Hepatocyte (in vitro differentiated cells): Measurements from ENCODE around the gene ZC3H4. TPM values are rescaled to one million over a fixed set of nuclear protein-coding genes. Genes with fewer than 3 reads are reported as not detected.
"Not testable (repeated sequence)": the region's sequence is repeated elsewhere in the genome, so short reads cannot be mapped to it uniquely, and the experiment has no call there.

Source experiments
- DNase-seq: peaks from one replicate; pipeline ENCODE4 v3.0.0-alpha.2; 2016; ENCODE audit warnings: low spot score
- H2AFZ ChIP-seq: fragments of 200-600 bp; sonication (generic); 2 replicates; pipeline ENCODE4 v1.6.0; 2016; ENCODE audit warnings: antibody characterized with exemption, mild to moderate bottlenecking
- H3K27ac ChIP-seq: fragments of 200-600 bp; sonication (generic); 2 replicates; pipeline ENCODE4 v1.5.1; 2016; ENCODE audit warnings: mild to moderate bottlenecking
- H3K27me3 ChIP-seq: fragments of 200-600 bp; sonication (generic); 2 replicates; pipeline ENCODE4 v1.6.1; 2016
- H3K36me3 ChIP-seq: fragments of 200-600 bp; sonication (generic); replicated peaks from 2 replicates; pipeline ENCODE4 v1.5.1; 2016; ENCODE audit warnings: low read depth; ENCODE audit not compliant: insufficient read depth
- H3K4me1 ChIP-seq: fragments of 200-600 bp; sonication (generic); 2 replicates; pipeline ENCODE4 v1.5.1; 2016; ENCODE audit warnings: mild to moderate bottlenecking, moderate library complexity; ENCODE audit not compliant: insufficient read depth
- H3K4me2 ChIP-seq: fragments of 200-600 bp; sonication (generic); 2 replicates; pipeline ENCODE4 v1.6.0; 2016
- H3K4me3 ChIP-seq: fragments of 200-600 bp; sonication (generic); 2 replicates; pipeline ENCODE4 v1.5.1; 2016; ENCODE audit warnings: mild to moderate bottlenecking
- H3K79me2 ChIP-seq: fragments of 200-600 bp; sonication (generic); 2 replicates; pipeline ENCODE4 v1.6.0; 2017; ENCODE audit warnings: mild to moderate bottlenecking
- H3K9me2 ChIP-seq: fragments of 200-600 bp; sonication (generic); replicated peaks from 2 replicates; pipeline ENCODE4 v1.6.0; 2017; ENCODE audit warnings: mild to moderate bottlenecking; ENCODE audit not compliant: insufficient read depth
- H3K9me3 ChIP-seq: fragments of 200-600 bp; sonication (generic); 2 replicates; pipeline ENCODE4 v1.5.1; 2016; ENCODE audit warnings: low read depth, mild to moderate bottlenecking
- H4K20me1 ChIP-seq: fragments of 200-600 bp; sonication (generic); 2 replicates; pipeline ENCODE4 v1.6.0; 2016; ENCODE audit warnings: mild to moderate bottlenecking; ENCODE audit not compliant: insufficient read depth, poor library complexity, severe bottlenecking
- EZH2 ChIP-seq: fragments of 200-600 bp; sonication (generic); IDR thresholded peaks from 2 replicates; pipeline ENCODE4 v1.6.1; 2016; ENCODE audit warnings: antibody characterized with exemption, mild to moderate bottlenecking, borderline replicate concordance
- EZH2phosphoT487 ChIP-seq: fragments of 200-600 bp; sonication (generic); IDR thresholded peaks from one replicate; pipeline ENCODE4 v1.6.1; 2018; ENCODE audit warnings: antibody characterized with exemption, mild to moderate bottlenecking, low read depth, moderate library complexity; ENCODE audit not compliant: unreplicated experiment, severe bottlenecking
- WGBS: methylation state at CpG from one replicate; pipeline ENCODE4 v1.1.6; 2016; ENCODE audit warnings: low lambda C conversion rate; ENCODE audit errors: missing lambda C conversion rate; 5-methylcytosine and 5-hydroxymethylcytosine counted together
- polyA plus RNA-seq: library from polyadenylated mRNA; unstranded; fragments of >200 nt; fragmentation: Nextera tagmentation; extraction: Ambion mirVana; gene quantifications from 2 replicates; pipeline ENCODE4 v1.2.1, GENCODE V29; 2016
- total RNA-seq: library from RNA; depleted of rRNA; stranded (reverse); fragments of >200 nt; gene quantifications from 2 replicates; pipeline ENCODE4 v1.2.3, GENCODE V29; 2014
- TF ChIP-seq, protein P1 (sequence below): fragments of 200-600 bp; sonication (generic); IDR thresholded peaks from 2 replicates; pipeline ENCODE4 v1.5.1; 2016; ENCODE audit warnings: antibody characterized with exemption, mild to moderate bottlenecking; ENCODE audit not compliant: poor library complexity

Gene ZC3H4
- total and polyA plus RNA-seq, 2 experiments from 2014 or later: 4.3 to 13.1 TPM

DNA sequence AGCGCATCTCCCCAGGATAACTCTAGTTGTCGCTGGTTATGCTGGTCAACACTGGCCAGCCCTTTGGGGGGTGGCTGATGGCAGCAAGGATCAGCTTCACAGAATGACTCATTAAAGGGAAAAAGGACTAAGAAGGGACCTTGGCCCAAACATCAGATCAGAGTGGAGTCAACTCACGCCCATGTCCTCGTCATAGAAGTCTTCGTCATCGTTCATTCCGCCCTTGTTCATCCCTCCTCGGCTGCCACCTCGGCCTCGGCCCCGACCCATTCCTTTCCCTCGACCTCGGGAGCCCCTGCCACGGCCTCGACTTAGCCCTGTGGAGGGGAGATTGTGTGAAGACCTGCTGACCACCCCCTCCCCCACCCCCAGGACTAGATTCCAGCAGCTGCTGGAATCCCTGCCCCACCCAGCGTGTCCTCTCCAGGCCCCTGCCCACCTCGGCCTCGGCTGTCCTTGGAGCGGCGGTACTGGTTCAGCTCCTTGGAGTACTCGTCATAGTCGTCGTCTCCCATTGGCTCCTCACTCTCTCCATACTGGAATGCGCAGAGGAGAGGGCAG is 28.6 kb downstream of the ZC3H4 start:
- H3K9me3 ChIP-seq: no peaks in the 10 kb centered on the region
- DNase-seq: no peak
- no peaks in the 10 kb centered on the region for H4K20me1 ChIP-seq
- no peak overlapping the region for H3K4me2 ChIP-seq
- no peak overlapping the region for H3K4me3 ChIP-seq
- H2AFZ ChIP-seq: no peak overlapping the region
- peaks cover 9% of the 10 kb centered on the region for H3K79me2 ChIP-seq
- H3K9me2 ChIP-seq: no peaks in the 10 kb centered on the region
- no peaks in the 10 kb centered on the region for H3K27me3 ChIP-seq
- TF ChIP-seq, protein P1, sequence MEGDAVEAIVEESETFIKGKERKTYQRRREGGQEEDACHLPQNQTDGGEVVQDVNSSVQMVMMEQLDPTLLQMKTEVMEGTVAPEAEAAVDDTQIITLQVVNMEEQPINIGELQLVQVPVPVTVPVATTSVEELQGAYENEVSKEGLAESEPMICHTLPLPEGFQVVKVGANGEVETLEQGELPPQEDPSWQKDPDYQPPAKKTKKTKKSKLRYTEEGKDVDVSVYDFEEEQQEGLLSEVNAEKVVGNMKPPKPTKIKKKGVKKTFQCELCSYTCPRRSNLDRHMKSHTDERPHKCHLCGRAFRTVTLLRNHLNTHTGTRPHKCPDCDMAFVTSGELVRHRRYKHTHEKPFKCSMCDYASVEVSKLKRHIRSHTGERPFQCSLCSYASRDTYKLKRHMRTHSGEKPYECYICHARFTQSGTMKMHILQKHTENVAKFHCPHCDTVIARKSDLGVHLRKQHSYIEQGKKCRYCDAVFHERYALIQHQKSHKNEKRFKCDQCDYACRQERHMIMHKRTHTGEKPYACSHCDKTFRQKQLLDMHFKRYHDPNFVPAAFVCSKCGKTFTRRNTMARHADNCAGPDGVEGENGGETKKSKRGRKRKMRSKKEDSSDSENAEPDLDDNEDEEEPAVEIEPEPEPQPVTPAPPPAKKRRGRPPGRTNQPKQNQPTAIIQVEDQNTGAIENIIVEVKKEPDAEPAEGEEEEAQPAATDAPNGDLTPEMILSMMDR: no peak
- TF ChIP-seq EZH2phosphoT487 (no peak), EZH2 (no peak)
- no peaks in the 10 kb centered on the region for H3K36me3 ChIP-seq
- WGBS: 98% methylated on average over 21 of the region's 24 CpGs
- no peaks in the 10 kb centered on the region for H3K4me1 ChIP-seq
- no peak overlapping the region for H3K27ac ChIP-seq

DNA sequence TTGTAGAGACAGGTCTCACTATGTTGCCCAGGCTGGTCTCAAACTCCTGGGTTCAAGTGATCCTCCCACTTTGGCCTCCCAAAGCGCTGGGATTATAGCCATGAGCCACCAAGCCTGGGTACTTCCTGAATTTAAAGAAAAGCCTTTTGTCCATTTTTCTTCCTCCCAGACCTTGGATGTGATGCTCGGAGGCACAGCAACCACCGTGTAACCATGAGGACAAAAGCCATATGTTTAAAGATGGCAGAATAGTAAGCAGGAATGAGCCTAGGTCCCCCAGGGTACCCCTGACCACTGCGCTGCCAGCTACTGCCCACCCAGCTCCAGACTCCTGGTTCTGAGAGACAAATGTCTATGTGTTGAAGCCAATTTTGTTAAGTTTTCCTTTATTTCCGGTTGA is 31.1 kb downstream of the ZC3H4 start:
- no peaks in the 10 kb centered on the region for H3K9me3 ChIP-seq
- H3K4me1 ChIP-seq: peaks cover 4% of the 10 kb centered on the region
- H3K27ac ChIP-seq: no peak overlapping the region
- no peaks in the 10 kb centered on the region for H3K27me3 ChIP-seq
- H3K79me2 ChIP-seq: peaks cover 4% of the 10 kb centered on the region
- no peak overlapping the region for H3K4me2 ChIP-seq
- DNase-seq: no peak
- TF ChIP-seq, protein P1: no peak
- TF ChIP-seq EZH2: no peak
- TF ChIP-seq EZH2phosphoT487: no peak
- no peaks in the 10 kb centered on the region for H3K9me2 ChIP-seq
- no peak overlapping the region for H3K4me3 ChIP-seq
- 96% methylated on average over 5 of the region's 5 CpGs for WGBS
- H4K20me1 ChIP-seq: no peaks in the 10 kb centered on the region
- H3K36me3 ChIP-seq: no peaks in the 10 kb centered on the region
- H2AFZ ChIP-seq: no peak overlapping the region

DNA sequence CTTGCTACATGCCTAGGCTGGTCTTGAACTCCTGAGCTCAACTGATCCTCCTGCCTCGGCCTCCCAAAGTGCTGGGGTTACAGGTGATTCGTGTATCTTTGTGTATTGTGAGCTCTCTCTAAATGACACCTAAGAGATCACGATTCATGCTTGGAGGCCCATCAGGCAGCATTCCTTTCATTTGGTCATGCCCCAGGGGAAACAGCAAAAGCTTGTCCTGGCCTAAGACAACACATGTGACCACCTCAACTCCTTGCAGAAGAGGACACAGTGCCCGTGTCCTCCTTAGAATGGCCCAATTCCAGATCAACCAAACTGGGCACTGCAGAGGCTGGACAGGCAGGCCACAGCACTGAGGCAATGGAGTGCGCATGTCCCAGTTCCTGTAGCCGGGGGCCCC is 32.5 kb downstream of the ZC3H4 start:
- Histone ChIP-seq H3K27ac (peak overlapping the region; percentile 12), H2AFZ (no peak overlapping the region), H3K4me3 (no peak overlapping the region), H3K4me2 (no peak overlapping the region), H4K20me1 (no peaks in the 10 kb centered on the region), H3K27me3 (no peaks in the 10 kb centered on the region), H3K4me1 (peaks cover 4% of the 10 kb centered on the region), H3K36me3 (no peaks in the 10 kb centered on the region), H3K9me2 (no peaks in the 10 kb centered on the region), H3K79me2 (peaks cover 10% of the 10 kb centered on the region), H3K9me3 (no peaks in the 10 kb centered on the region)
- TF ChIP-seq, protein P1: no peak
- TF ChIP-seq EZH2: no peak
- TF ChIP-seq EZH2phosphoT487: no peak
- DNase-seq: no peak
- WGBS: 91% methylated on average over 6 of the region's 6 CpGs

DNA sequence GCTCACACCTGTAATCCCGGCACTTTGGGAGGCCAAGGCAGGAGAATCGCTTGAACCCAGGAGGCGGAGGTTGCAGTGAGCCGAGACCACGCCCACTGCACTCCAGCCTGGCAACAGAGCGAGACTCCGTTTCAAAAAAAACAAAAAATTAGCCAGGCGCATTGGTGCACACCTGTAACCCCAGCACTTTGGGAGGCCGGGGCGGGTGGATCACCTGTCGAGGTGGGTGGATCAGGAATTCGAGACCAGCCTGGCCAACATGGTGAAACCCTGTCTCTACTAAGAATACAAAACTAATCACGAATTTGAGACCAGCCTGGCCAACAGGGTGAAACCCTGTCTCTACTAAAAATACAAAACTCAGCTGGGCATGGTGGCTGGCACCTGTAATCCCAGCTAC is 35.2 kb downstream of the ZC3H4 start:
- H3K79me2 ChIP-seq: peaks cover 21% of the 10 kb centered on the region
- H3K9me2 ChIP-seq, H2AFZ ChIP-seq, H3K9me3 ChIP-seq, H3K27me3 ChIP-seq, H3K4me3 ChIP-seq, H3K36me3 ChIP-seq, H3K27ac ChIP-seq, DNase-seq, H3K4me2 ChIP-seq, H3K4me1 ChIP-seq, H4K20me1 ChIP-seq: not testable (repeated sequence)
- WGBS: 97% methylated on average over 13 of the region's 13 CpGs
